ENCODE results near the gene OSCP1. TPM values are rescaled to one million over a fixed set of nuclear protein-coding genes. Genes with fewer than 3 reads are reported as not detected.

OSCP1 gene
- total RNA-seq, 1 experiment from 2014 or later, result 3.2 TPM

DNA sequence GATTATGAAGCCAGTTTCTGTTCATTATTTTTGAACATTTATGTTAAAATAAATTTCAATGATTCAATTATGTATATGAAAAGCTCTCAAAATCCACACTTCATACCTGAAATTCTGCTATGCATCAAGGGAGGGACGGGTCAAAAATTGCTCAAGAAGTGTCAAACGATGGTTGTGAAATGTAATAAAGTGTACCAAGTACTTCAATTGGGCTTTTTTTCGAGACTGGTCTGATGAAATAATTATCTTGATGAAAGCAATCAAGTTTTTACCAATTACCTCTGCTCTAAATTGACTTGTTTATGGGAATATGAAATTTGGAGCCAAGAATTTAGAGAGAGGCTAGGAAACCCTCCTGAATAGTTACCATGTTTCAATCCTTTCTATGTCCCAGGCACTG, 7.9 kb downstream of the OSCP1 start:
- H3T11ph ChIP-seq (ENCODE audit: low read length), result no peak overlapping the region
- H2BK12ac ChIP-seq (ENCODE audit: insufficient read length, low read depth, low read length), result no peak overlapping the region
- no peak overlapping the region for H3K4me3 Mint-ChIP-seq
- no peak overlapping the region for H3K23ac ChIP-seq (ENCODE audit: insufficient read length, low read depth, low read length)
- H3K4me2 ChIP-seq (ENCODE audit: insufficient read depth, insufficient read length, low read length), result no peak overlapping the region
- H3K79me1 ChIP-seq (ENCODE audit: insufficient read depth, low read depth, low read length, poor library complexity, severe bottlenecking), result no peaks in the 10 kb centered on the region
- no peak overlapping the region for H3K4ac ChIP-seq (ENCODE audit: low read depth, low read length)
- no peak overlapping the region for H3K27ac ChIP-seq (ENCODE audit: insufficient read length, low read depth, low read length)
- H2BK5ac ChIP-seq (ENCODE audit: insufficient read length, low read length), result no peak overlapping the region
- no peak overlapping the region for H2BK15ac ChIP-seq (ENCODE audit: low read depth, low read length)
- H2AFZ ChIP-seq (ENCODE audit: low read length), result no peak overlapping the region
- H3K56ac ChIP-seq (ENCODE audit: insufficient read length, low read depth, low read length), result no peak overlapping the region
- no peaks in the 10 kb centered on the region for H3K27me3 Mint-ChIP-seq (ENCODE audit: low read depth)
- H3K4me1 ChIP-seq (ENCODE audit: insufficient read depth, low read length), result no peaks in the 10 kb centered on the region
- H2BK120ac ChIP-seq (ENCODE audit: low read depth, low read length, poor library complexity, severe bottlenecking), result no peak overlapping the region
- no peak for DNase-seq
- H4K20me1 ChIP-seq (ENCODE audit: control insufficient read depth, insufficient read depth, insufficient read length), result no peaks in the 10 kb centered on the region
- peaks cover 14 to 16% of the 10 kb centered on the region in 2 experiments for H3K4me1 Mint-ChIP-seq
- H3K27ac Mint-ChIP-seq, result no peak overlapping the region
- H3K9me3 Mint-ChIP-seq, result no peaks in the 10 kb centered on the region
- H3K27me3 ChIP-seq (ENCODE audit: insufficient read depth, low read length), result no peaks in the 10 kb centered on the region
- no peaks in the 10 kb centered on the region for H3K23me2 ChIP-seq (ENCODE audit: insufficient read length, low read depth, low read length, poor library complexity, severe bottlenecking)
- H3K36me3 Mint-ChIP-seq (ENCODE audit: insufficient read depth in 1 of 3, low read depth in 3 of 3), result no peaks in the 10 kb centered on the region
- WGBS (ENCODE audit: extremely low coverage, insufficient read length, low lambda C conversion rate), result no CpG with 5 or more reads among the region's 3 CpGs
- TF ChIP-seq, protein P1, sequence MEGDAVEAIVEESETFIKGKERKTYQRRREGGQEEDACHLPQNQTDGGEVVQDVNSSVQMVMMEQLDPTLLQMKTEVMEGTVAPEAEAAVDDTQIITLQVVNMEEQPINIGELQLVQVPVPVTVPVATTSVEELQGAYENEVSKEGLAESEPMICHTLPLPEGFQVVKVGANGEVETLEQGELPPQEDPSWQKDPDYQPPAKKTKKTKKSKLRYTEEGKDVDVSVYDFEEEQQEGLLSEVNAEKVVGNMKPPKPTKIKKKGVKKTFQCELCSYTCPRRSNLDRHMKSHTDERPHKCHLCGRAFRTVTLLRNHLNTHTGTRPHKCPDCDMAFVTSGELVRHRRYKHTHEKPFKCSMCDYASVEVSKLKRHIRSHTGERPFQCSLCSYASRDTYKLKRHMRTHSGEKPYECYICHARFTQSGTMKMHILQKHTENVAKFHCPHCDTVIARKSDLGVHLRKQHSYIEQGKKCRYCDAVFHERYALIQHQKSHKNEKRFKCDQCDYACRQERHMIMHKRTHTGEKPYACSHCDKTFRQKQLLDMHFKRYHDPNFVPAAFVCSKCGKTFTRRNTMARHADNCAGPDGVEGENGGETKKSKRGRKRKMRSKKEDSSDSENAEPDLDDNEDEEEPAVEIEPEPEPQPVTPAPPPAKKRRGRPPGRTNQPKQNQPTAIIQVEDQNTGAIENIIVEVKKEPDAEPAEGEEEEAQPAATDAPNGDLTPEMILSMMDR (conservative IDR thresholded peaks at IDR 0.05), result no peak
- H4K8ac ChIP-seq (replicated peaks; ENCODE audit: insufficient read length, low read depth, low read length), result no peak overlapping the region
- no peak overlapping the region for H3K18ac ChIP-seq (ENCODE audit: insufficient read length, low read depth, low read length)
- H4K5ac ChIP-seq (ENCODE audit: insufficient read length, low read depth, low read length), result no peak overlapping the region
- no peak overlapping the region for H3K9ac ChIP-seq (ENCODE audit: extremely low read depth, insufficient read length, low read length)
- no peak overlapping the region for H3K14ac ChIP-seq (ENCODE audit: insufficient read depth, low read length)
- H3K79me2 ChIP-seq (ENCODE audit: insufficient read depth, low read length), result no peaks in the 10 kb centered on the region
- H4K91ac ChIP-seq (ENCODE audit: insufficient read length, low read depth, low read length), result no peak overlapping the region
- H2AK5ac ChIP-seq (ENCODE audit: insufficient read length, low read length), result no peak overlapping the region
- no peak overlapping the region for H2BK20ac ChIP-seq (ENCODE audit: low read depth, low read length, poor library complexity, severe bottlenecking)
- no peaks in the 10 kb centered on the region for H3K9me3 ChIP-seq (ENCODE audit: control insufficient read depth, low read depth, low read length)
